Prostate gland (tissue), 2 donors: ENCODE measurements around the gene HOXB1. TPM values are rescaled to one million over a fixed set of nuclear protein-coding genes. Genes with fewer than 3 reads are reported as not detected.

Experiments used
- DNase-seq: peaks from one replicate; pipeline ENCODE4 v3.0.0-alpha.2; 2019; ENCODE audit warnings: low spot score
- H3K27ac ChIP-seq, 2 donors: fragments of 200-600 bp; sonication (generic); 2 replicates each; pipeline ENCODE4 v1.5.1; 2017 to 2019
- H3K27me3 ChIP-seq: fragments of 200-600 bp; sonication (generic); replicated peaks from 2 replicates; pipeline ENCODE4 v1.5.1; 2019; ENCODE audit not compliant: insufficient read depth
- H3K36me3 ChIP-seq, 2 donors: fragments of 200-600 bp; sonication (generic); 1 replicate in 1 of 2; 2 replicates in 1 of 2; pipeline versions ENCODE4 v1.5.1 to v1.8.1; 2017 to 2019
- H3K4me1 ChIP-seq: fragments of 200-600 bp; sonication (generic); replicated peaks from 2 replicates; pipeline ENCODE4 v1.5.1; 2019
- H3K4me3 ChIP-seq, 2 donors: fragments of 200-600 bp; sonication (generic); 2 replicates each; pipeline ENCODE4 v1.5.1; 2017 to 2019
- H3K9me3 ChIP-seq: fragments of 200-600 bp; sonication (generic); 2 replicates; pipeline ENCODE4 v1.5.1; 2017
- POLR2A ChIP-seq: fragments of 450-650 bp; IDR thresholded peaks from one replicate; pipeline ENCODE4 v1.6.1; 2016; ENCODE audit warnings: antibody characterized with exemption, mild to moderate bottlenecking
- POLR2AphosphoS5 ChIP-seq: sonication (generic); formaldehyde crosslinking; IDR thresholded peaks from one replicate; pipeline ENCODE4 v1.6.1; 2017; ENCODE audit warnings: antibody characterized with exemption
- WGBS: methylation state at CpG from one replicate; pipeline ENCODE4 v1.1.5; 2018; 5-methylcytosine and 5-hydroxymethylcytosine counted together
- intact Hi-C: fragments of 100-400 bp; cut with DNase I; formaldehyde crosslinking; loops from one replicate; pipeline ENCODE4 v1.14.2; 2022
- total RNA-seq, 2 donors: library from RNA; depleted of rRNA; stranded (reverse); fragments of >200 nt; gene quantifications; one replicate each; pipeline ENCODE4 v1.1.0, GENCODE V29; 2016
- TF ChIP-seq, protein P1 (sequence below), 4 experiments: fragments of 200-600 bp in 2 of 4; fragments of 450-650 bp in 2 of 4; sonication (generic) in 2 of 4; IDR thresholded peaks; 1 replicate in 3 of 4; 2 replicates in 1 of 4; pipeline ENCODE4 v1.5.1; 2016 to 2019; ENCODE audit warnings: antibody characterized with exemption in 4 of 4, mild to moderate bottlenecking in 2 of 4, moderate library complexity in 2 of 4

HOXB1 gene
- total RNA-seq, 2 donors from 2014 or later, result not detected

DNA sequence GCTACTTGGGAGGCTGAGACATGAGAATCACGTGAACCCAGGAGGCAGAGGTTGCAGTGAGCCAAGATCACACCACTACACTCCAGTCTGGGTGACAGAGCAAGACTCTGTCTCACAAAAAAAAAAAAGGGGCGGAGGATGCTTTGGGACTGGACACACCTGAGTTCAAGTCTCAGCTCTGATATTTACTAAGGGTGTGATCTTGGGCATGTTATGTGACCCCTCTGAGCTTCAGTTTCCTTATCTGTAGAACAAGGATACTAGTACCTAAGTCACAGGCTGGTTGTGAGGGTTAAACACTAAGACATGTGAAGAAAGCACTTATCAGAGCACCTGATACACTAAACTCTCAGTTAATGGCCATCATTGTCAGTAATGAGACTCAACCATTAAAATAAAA lies 25.9 kb downstream of the HOXB1 start:
- 100% methylated on average over 2 of the region's 2 CpGs for WGBS
- TF ChIP-seq, protein P1, sequence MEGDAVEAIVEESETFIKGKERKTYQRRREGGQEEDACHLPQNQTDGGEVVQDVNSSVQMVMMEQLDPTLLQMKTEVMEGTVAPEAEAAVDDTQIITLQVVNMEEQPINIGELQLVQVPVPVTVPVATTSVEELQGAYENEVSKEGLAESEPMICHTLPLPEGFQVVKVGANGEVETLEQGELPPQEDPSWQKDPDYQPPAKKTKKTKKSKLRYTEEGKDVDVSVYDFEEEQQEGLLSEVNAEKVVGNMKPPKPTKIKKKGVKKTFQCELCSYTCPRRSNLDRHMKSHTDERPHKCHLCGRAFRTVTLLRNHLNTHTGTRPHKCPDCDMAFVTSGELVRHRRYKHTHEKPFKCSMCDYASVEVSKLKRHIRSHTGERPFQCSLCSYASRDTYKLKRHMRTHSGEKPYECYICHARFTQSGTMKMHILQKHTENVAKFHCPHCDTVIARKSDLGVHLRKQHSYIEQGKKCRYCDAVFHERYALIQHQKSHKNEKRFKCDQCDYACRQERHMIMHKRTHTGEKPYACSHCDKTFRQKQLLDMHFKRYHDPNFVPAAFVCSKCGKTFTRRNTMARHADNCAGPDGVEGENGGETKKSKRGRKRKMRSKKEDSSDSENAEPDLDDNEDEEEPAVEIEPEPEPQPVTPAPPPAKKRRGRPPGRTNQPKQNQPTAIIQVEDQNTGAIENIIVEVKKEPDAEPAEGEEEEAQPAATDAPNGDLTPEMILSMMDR (IDR thresholded peaks at IDR 0.05), result no peak
- TF ChIP-seq POLR2A, result no peak
- no peak for TF ChIP-seq POLR2AphosphoS5
- Histone ChIP-seq H3K36me3 (no peaks in the 10 kb centered on the region), H3K27me3 (no peaks in the 10 kb centered on the region), H3K9me3 (no peaks in the 10 kb centered on the region), H3K27ac (no peak overlapping the region), H3K4me3 (no peak overlapping the region), H3K4me1 (no peaks in the 10 kb centered on the region)
- DNase-seq, result no peak
- intact Hi-C loops, result no loop called here

GRCh38 chr17:48503747-48504146 lies 27.1 kb downstream of the HOXB1 start:
- 65% methylated on average over 5 of the region's 5 CpGs for WGBS

GRCh38 chr17:48502901-48503300 lies 27.9 kb downstream of the HOXB1 start:
- no peak overlapping the region for H3K27ac ChIP-seq
- WGBS, result 94% methylated on average over 4 of the region's 4 CpGs
- H3K4me1 ChIP-seq, result no peaks in the 10 kb centered on the region
- H3K36me3 ChIP-seq, result no peaks in the 10 kb centered on the region
- intact Hi-C loops, result no loop called here
- no peak overlapping the region for H3K4me3 ChIP-seq
- no peaks in the 10 kb centered on the region for H3K27me3 ChIP-seq
- TF ChIP-seq, protein P1 (IDR thresholded peaks at IDR 0.05), result no peak
- TF ChIP-seq POLR2A (no peak), POLR2AphosphoS5 (no peak)
- no peak for DNase-seq
- H3K9me3 ChIP-seq, result no peaks in the 10 kb centered on the region

More at GRCh38 chr17:48503747-48504146, 27.1 kb downstream of the HOXB1 start:
- Histone ChIP-seq H3K9me3 (no peaks in the 10 kb centered on the region), H3K36me3 (no peaks in the 10 kb centered on the region), H3K4me3 (no peak overlapping the region), H3K4me1 (no peaks in the 10 kb centered on the region), H3K27ac (no peak overlapping the region), H3K27me3 (no peaks in the 10 kb centered on the region)
- DNase-seq, result no peak
- TF ChIP-seq POLR2AphosphoS5, result no peak
- TF ChIP-seq, protein P1 (IDR thresholded peaks at IDR 0.05), result no peak
- no peak for TF ChIP-seq POLR2A
- intact Hi-C loops, result no loop called here

GRCh38 chr17:48502312-48502711 lies 28.5 kb downstream of the HOXB1 start:
- WGBS, result 72% methylated on average over 2 of the region's 2 CpGs
- intact Hi-C loops, result no loop called here
- H3K4me1 ChIP-seq, result no peaks in the 10 kb centered on the region
- H3K4me3 ChIP-seq, result no peak overlapping the region
- no peaks in the 10 kb centered on the region for H3K36me3 ChIP-seq
- TF ChIP-seq POLR2A (no peak), POLR2AphosphoS5 (no peak)
- TF ChIP-seq, protein P1 (IDR thresholded peaks at IDR 0.05), result no peak
- DNase-seq, result no peak
- no peaks in the 10 kb centered on the region for H3K27me3 ChIP-seq
- no peaks in the 10 kb centered on the region for H3K9me3 ChIP-seq
- H3K27ac ChIP-seq, result no peak overlapping the region
